Measurements from ENCODE around the gene SRGAP3. TPM values are rescaled to one million over a fixed set of nuclear protein-coding genes. Genes with fewer than 3 reads are reported as not detected.

Gene SRGAP3
- total RNA-seq, 1 donor from 2014 or later, result 68.6 TPM

DNA sequence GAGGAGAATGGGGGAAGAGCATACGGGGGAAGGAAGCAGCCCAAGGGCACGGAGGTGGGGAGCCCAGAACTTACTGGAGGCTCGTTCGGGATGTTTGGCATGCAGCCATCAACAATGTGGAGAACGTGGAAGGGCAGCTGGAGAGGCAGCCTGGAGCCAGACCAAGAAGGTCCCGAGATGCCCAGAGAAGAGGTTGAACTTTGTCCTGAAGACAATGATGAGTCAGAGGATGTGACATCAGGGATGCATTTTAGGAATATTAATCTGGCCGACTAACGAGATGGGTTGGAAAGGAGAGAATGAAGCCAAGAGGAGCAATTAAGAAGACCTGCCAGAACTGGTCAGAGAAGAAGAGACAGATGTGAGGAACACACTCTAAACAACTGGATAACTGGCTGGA lies 98.2 kb downstream of the SRGAP3 start:
- peaks cover 36% of the 10 kb centered on the region for H3K4me1 Mint-ChIP-seq
- H3K9me3 Mint-ChIP-seq, result peaks cover 23% of the 10 kb centered on the region

DNA sequence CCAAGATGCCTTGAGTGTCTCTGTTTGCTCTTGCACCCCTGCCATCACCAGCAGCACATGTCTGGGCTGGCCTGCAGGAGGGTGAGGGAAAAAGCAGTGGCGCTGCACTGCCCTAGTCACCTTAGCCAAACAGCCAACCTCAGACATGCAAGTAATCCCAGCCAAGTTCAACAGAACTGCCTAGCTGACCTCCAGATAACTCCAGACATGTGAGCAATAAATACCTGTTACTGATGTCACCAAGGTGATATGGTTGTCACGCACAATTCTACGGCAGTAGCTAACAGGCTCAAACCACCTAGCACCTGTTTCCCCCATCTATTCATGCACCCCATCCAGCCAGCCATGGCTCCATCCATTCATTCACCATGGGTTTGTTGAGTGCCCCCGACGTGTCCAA lies 99.9 kb downstream of the SRGAP3 start:
- Mint-ChIP-seq H3K36me3 (peaks cover 38% of the 10 kb centered on the region), H3K27me3 (ENCODE audit: low read depth) (no peaks in the 10 kb centered on the region), H3K4me3 (no peak overlapping the region), H3K4me1 (peaks cover 28% of the 10 kb centered on the region), H3K27ac (peak overlapping the region; percentile 25), H3K9me3 (peaks cover 26% of the 10 kb centered on the region)
- no peak for DNase-seq (ENCODE audit: low spot score in 2 of 2, unreplicated experiment in 2 of 2)
- TF ChIP-seq, protein P1, sequence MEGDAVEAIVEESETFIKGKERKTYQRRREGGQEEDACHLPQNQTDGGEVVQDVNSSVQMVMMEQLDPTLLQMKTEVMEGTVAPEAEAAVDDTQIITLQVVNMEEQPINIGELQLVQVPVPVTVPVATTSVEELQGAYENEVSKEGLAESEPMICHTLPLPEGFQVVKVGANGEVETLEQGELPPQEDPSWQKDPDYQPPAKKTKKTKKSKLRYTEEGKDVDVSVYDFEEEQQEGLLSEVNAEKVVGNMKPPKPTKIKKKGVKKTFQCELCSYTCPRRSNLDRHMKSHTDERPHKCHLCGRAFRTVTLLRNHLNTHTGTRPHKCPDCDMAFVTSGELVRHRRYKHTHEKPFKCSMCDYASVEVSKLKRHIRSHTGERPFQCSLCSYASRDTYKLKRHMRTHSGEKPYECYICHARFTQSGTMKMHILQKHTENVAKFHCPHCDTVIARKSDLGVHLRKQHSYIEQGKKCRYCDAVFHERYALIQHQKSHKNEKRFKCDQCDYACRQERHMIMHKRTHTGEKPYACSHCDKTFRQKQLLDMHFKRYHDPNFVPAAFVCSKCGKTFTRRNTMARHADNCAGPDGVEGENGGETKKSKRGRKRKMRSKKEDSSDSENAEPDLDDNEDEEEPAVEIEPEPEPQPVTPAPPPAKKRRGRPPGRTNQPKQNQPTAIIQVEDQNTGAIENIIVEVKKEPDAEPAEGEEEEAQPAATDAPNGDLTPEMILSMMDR (IDR thresholded peaks at IDR 0.05; ENCODE audit: unreplicated experiment), result no peak

More for the DNA sequence above, 98.2 kb downstream of the SRGAP3 start:
- peaks cover 29% of the 10 kb centered on the region for H3K36me3 Mint-ChIP-seq
- H3K4me3 Mint-ChIP-seq, result no peak overlapping the region
- H3K27ac Mint-ChIP-seq, result no peak overlapping the region
- TF ChIP-seq, protein P1 (IDR thresholded peaks at IDR 0.05; ENCODE audit: unreplicated experiment), result no peak
- no peak for DNase-seq (ENCODE audit: low spot score in 2 of 2, unreplicated experiment in 2 of 2)
- no peaks in the 10 kb centered on the region for H3K27me3 Mint-ChIP-seq (ENCODE audit: low read depth)

DNA sequence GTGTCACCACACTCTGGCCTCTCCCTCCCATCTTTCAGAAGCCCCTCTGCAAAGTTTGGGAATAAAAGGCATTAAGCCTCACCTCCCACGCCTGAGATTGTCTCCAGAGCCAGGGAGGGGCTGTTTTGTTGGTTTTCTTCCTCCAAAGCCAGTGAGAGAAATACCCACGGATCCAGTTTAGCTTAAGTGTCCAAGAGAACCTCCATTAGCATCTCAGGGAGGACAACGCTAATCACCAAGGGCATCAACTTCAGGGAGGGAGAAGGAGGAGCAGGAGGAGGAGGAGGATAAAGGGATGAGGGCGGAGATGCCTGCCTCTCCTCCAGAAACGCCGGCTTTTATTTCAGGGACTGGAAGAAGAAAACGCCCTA lies 101.6 kb downstream of the SRGAP3 start:
- TF ChIP-seq, protein P1 (IDR thresholded peaks at IDR 0.05; ENCODE audit: unreplicated experiment), result no peak
- Mint-ChIP-seq H3K4me3 (no peak overlapping the region), H3K9me3 (peaks cover 29% of the 10 kb centered on the region), H3K36me3 (peaks cover 37% of the 10 kb centered on the region), H3K27ac (peak overlapping the region; percentile 8), H3K4me1 (peaks cover 33% of the 10 kb centered on the region), H3K27me3 (ENCODE audit: low read depth) (no peaks in the 10 kb centered on the region)
- no peak for DNase-seq (ENCODE audit: low spot score in 2 of 2, unreplicated experiment in 2 of 2)

DNA sequence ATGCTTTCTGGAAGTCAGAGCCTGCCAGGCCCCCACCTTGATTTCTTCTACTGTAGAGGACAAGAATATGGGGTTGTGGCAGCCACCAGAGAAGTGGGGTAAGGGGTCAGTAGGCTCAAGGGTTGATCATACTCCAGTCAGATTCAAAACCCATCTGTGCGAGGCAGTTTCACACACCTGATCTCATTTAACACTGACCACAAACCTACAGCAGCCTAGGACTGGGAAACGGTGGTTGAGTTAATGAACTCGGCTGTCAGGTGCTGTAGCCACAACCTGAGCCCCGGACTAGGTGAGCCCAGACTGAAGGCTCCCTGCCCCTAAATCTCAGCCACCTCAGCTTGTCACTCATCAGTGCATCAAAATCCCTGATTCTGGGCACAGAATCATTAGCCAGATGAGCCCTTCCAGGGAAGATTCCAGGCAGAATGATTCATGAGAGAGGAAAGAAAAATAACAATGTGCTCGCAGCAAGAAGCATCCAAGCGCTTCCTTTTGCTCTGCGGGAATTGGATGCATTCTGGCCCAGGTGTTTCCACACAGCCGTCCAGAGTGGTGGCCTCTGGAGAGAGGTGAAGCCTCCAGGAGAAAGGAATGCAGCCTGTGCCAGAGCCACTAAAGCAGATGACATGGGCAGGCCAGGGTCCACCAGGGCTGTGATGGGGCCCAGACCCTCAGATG lies 102.1 kb downstream of the SRGAP3 start:
- H3K36me3 Mint-ChIP-seq, result peaks cover 36% of the 10 kb centered on the region
- H3K27ac Mint-ChIP-seq, result peak overlapping the region; percentile 8
- no peak for DNase-seq (ENCODE audit: low spot score in 2 of 2, unreplicated experiment in 2 of 2)
- TF ChIP-seq, protein P1 (IDR thresholded peaks at IDR 0.05; ENCODE audit: unreplicated experiment), result no peak
- peaks cover 28% of the 10 kb centered on the region for H3K9me3 Mint-ChIP-seq
- H3K4me3 Mint-ChIP-seq, result no peak overlapping the region
- no peaks in the 10 kb centered on the region for H3K27me3 Mint-ChIP-seq (ENCODE audit: low read depth)
- peaks cover 36% of the 10 kb centered on the region for H3K4me1 Mint-ChIP-seq

DNA sequence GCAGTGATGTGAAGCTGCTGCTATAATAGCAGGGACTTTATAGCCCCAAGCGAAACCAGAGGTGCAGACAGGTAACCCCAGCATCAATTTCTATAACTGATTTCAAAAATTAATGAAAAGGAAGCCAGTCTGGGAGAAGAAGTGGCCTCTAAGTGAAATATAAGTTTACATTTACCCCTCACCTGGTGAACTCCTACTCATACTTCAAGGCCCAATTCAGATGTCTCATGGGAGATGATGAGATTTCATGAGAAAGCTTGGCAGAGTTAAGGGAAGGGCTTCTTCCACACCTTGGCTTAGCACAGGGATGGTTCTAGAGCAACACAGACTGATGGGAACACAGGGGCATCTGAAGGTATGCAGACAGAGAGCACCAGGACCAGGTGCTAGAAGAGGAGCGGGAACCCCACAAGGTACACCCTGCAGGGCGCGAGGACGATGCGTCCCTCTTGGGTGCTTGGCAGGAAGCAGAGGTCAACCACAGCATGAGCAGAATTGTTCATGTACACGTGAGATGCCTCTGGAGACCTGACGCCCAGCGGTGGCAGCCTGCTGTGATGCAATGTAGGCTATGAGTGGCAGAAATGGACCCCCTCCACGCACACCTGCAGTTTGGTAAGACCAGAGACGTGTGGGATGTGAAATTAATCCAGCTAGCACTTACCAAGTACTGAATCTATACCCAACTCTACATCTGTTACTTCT lies 102.9 kb downstream of the SRGAP3 start:
- Mint-ChIP-seq H3K4me3 (no peak overlapping the region), H3K9me3 (peaks cover 22% of the 10 kb centered on the region), H3K4me1 (peaks cover 42% of the 10 kb centered on the region), H3K27ac (no peak overlapping the region), H3K27me3 (ENCODE audit: low read depth) (no peaks in the 10 kb centered on the region), H3K36me3 (peaks cover 30% of the 10 kb centered on the region)
- no peak for DNase-seq (ENCODE audit: low spot score in 2 of 2, unreplicated experiment in 2 of 2)
- TF ChIP-seq, protein P1 (IDR thresholded peaks at IDR 0.05; ENCODE audit: unreplicated experiment), result no peak
